ENCODE data around the gene PAGE1. TPM values are rescaled to one million over a fixed set of nuclear protein-coding genes. Genes with fewer than 3 reads are reported as not detected.

Gene PAGE1
- total and polyA plus RNA-seq, 4 donors, result not detected

GRCh38 chrX:49727847-49728246, 32.1 kb upstream of the PAGE1 start (continued):
- TF ChIP-seq CTCF (IDR thresholded peaks at IDR 0.05; ENCODE audit: low read depth, low read length, missing input control) (no peak), FOXA1 (IDR thresholded peaks at IDR 0.05) (no peak), ATF3 (IDR thresholded peaks at IDR 0.05) (no peak), MAX (IDR thresholded peaks at IDR 0.05) (no peak), EGR1 (IDR thresholded peaks at IDR 0.05; ENCODE audit: low read depth in 2 of 2) (no peak)

- Histone ChIP-seq H3K27me3 (ENCODE audit: control insufficient read depth in 4 of 4, insufficient read depth in 4 of 4, low read length in 3 of 4) (no peaks in the 10 kb centered on the region), H3K36me3 (ENCODE audit: control insufficient read depth in 4 of 4, insufficient read depth in 3 of 4, low read depth in 1 of 4, low read length in 3 of 4) (no peaks in the 10 kb centered on the region), H3K4me1 (ENCODE audit: control insufficient read depth in 4 of 4, insufficient read depth in 4 of 4, low read length in 3 of 4) (no peaks in the 10 kb centered on the region), H3K27ac (ENCODE audit: low read depth in 1 of 2, low read length in 2 of 2) (no peak overlapping the region), H3K9ac (ENCODE audit: low read depth in 1 of 2, low read length in 2 of 2) (no peak overlapping the region), H3K4me3 (ENCODE audit: low read depth in 1 of 3, low read length in 3 of 3) (no peak overlapping the region), H3K9me3 (ENCODE audit: control insufficient read depth in 4 of 4, low read length in 3 of 4) (no peaks in the 10 kb centered on the region)
- TF ChIP-seq REST (IDR thresholded peaks at IDR 0.05) (no peak), SP1 (IDR thresholded peaks at IDR 0.05) (no peak), CTCF (IDR thresholded peaks at IDR 0.05; ENCODE audit: low read depth, low read length, missing input control) (no peak), HNF4G (IDR thresholded peaks at IDR 0.05) (no peak)
- DNase-seq (ENCODE audit: low spot score), result no peak
- 89% methylated on average over 5 of the region's 5 CpGs for WGBS
These were observed 31.2 kb upstream of the PAGE1 start for GRCh38 chrX:49726966-49727365.

GRCh38 chrX:49725923-49726904, 30.4 kb upstream of the PAGE1 start:
- H3K27ac ChIP-seq (ENCODE audit: low read depth in 1 of 2, low read length in 2 of 2), result no peak overlapping the region
- H3K9me3 ChIP-seq (ENCODE audit: control insufficient read depth in 4 of 4, low read length in 3 of 4), result no peaks in the 10 kb centered on the region
- H3K4me1 ChIP-seq (ENCODE audit: control insufficient read depth in 4 of 4, insufficient read depth in 4 of 4, low read length in 3 of 4), result no peaks in the 10 kb centered on the region
- H3K9ac ChIP-seq (ENCODE audit: low read depth in 1 of 2, low read length in 2 of 2), result no peak overlapping the region
- no peaks in the 10 kb centered on the region for H3K36me3 ChIP-seq (ENCODE audit: control insufficient read depth in 4 of 4, insufficient read depth in 3 of 4, low read depth in 1 of 4, low read length in 3 of 4)
- no peak for DNase-seq (ENCODE audit: low spot score)
- TF ChIP-seq SP1 (IDR thresholded peaks at IDR 0.05), result no peak
- no peak for TF ChIP-seq FOXA2 (IDR thresholded peaks at IDR 0.05)
- no peak overlapping the region for H3K4me3 ChIP-seq (ENCODE audit: low read depth in 1 of 3, low read length in 3 of 3)
- 90% methylated on average over 12 of the region's 12 CpGs for WGBS
- H3K27me3 ChIP-seq (ENCODE audit: control insufficient read depth in 4 of 4, insufficient read depth in 4 of 4, low read length in 3 of 4), result peaks cover 0 to 2% (median 0%) of the 10 kb centered on the region in 4 donors

All from liver (tissue), 9 donors.